COLO668 (cell line): ENCODE measurements around the gene AATF.

Experiments
- DNase-seq: peaks from one replicate; lab custom pipeline; 2025; ENCODE audit not compliant: unreplicated experiment; lab: John Stamatoyannopoulos, UW

AATF gene

GRCh38 chr17:36948717-36949460, at the start of gene AATF:
TSS of gene AATF (plus strand) at chr17:36948954. CDS start at chr17:36949126, 172 bp downstream.
- DNase-seq, result peak; percentile 93

- DNase-seq, result no peak
Observed at GRCh38 chr17:36899250-36900159, 49.2 kb upstream of the AATF start.

GRCh38 chr17:36900160-36900512, 48.6 kb upstream of the AATF start:
- DNase-seq, result no peak

GRCh38 chr17:36901506-36901905, 47.2 kb upstream of the AATF start:
- no peak for DNase-seq

- no peak for DNase-seq
Observed at GRCh38 chr17:36907407-36907806, 41.3 kb upstream of the AATF start.

- no peak for DNase-seq
Observed at GRCh38 chr17:36910513-36910912, 38.2 kb upstream of the AATF start.

- DNase-seq, result no peak
Observed at GRCh38 chr17:36911001-36911400, 37.8 kb upstream of the AATF start.

GRCh38 chr17:36913132-36913531, 35.6 kb upstream of the AATF start:
- no peak for DNase-seq

- no peak for DNase-seq
Observed at GRCh38 chr17:36918211-36918691, 30.5 kb upstream of the AATF start.

- no peak for DNase-seq
Observed at GRCh38 chr17:36919407-36919968, 29.3 kb upstream of the AATF start.

GRCh38 chr17:36920032-36921005, 28.4 kb upstream of the AATF start:
- no peak for DNase-seq

GRCh38 chr17:36921095-36921851, 27.5 kb upstream of the AATF start:
- DNase-seq, result no peak

- DNase-seq, result no peak
Observed at GRCh38 chr17:36922175-36922574, 26.6 kb upstream of the AATF start.

GRCh38 chr17:36923814-36924221, 24.9 kb upstream of the AATF start:
- no peak for DNase-seq

- DNase-seq, result no peak
Observed at GRCh38 chr17:36926226-36926625, 22.5 kb upstream of the AATF start.

- no peak for DNase-seq
Observed at GRCh38 chr17:36926701-36927100, 22.1 kb upstream of the AATF start.

GRCh38 chr17:36928471-36929345, 20.0 kb upstream of the AATF start:
- no peak for DNase-seq

GRCh38 chr17:36929851-36930582, 18.7 kb upstream of the AATF start:
- no peak for DNase-seq
